Vagina (tissue), 2 donors: Measurements from ENCODE around the gene CREB5. TPM values are rescaled to one million over a fixed set of nuclear protein-coding genes. Genes with fewer than 3 reads are reported as not detected.

ENCODE experiments used
- DNase-seq, 2 donors: peaks; one replicate each; pipeline ENCODE4 v3.0.0-alpha.2; 2017; ENCODE audit errors: extremely low spot score in 2 of 2
- H3K27ac ChIP-seq: fragments of 200-600 bp; sonication (generic); one replicate; pipeline ENCODE4 v1.5.1; 2019
- H3K27me3 ChIP-seq: fragments of 200-600 bp; sonication (generic); one replicate; pipeline ENCODE4 v1.5.1; 2019
- H3K36me3 ChIP-seq, 2 donors: fragments of 200-600 bp; sonication (generic); one replicate each; pipeline ENCODE4 v1.5.1; 2017 to 2019
- H3K4me1 ChIP-seq: fragments of 200-600 bp; sonication (generic); one replicate; pipeline ENCODE4 v1.5.1; 2019
- H3K4me3 ChIP-seq, 2 donors: fragments of 200-600 bp; sonication (generic); 1 replicate in 1 of 2; 2 replicates in 1 of 2; pipeline ENCODE4 v1.5.1; 2016 to 2019
- H3K9me3 ChIP-seq: fragments of 200-600 bp; sonication (generic); one replicate; pipeline ENCODE4 v1.5.1; 2019
- CTCF ChIP-seq, 3 experiments: fragments of 450-650 bp in 2 of 3; fragments of 200-600 bp in 1 of 3; sonication (generic) in 1 of 3; IDR thresholded peaks; one replicate each; pipeline ENCODE4 v1.5.1; 2017 to 2019; ENCODE audit warnings: antibody characterized with exemption in 3 of 3, mild to moderate bottlenecking in 2 of 3, moderate library complexity in 2 of 3
- POLR2A ChIP-seq, 2 donors: fragments of 450-650 bp; IDR thresholded peaks; one replicate each; pipeline ENCODE4 v1.6.1; 2017; ENCODE audit warnings: antibody characterized with exemption in 2 of 2, mild to moderate bottlenecking in 2 of 2, moderate library complexity in 2 of 2
- POLR2AphosphoS5 ChIP-seq, 2 donors: sonication (generic); formaldehyde crosslinking; IDR thresholded peaks; one replicate each; pipeline ENCODE4 v1.9.0; 2017; ENCODE audit warnings: antibody characterized with exemption in 2 of 2, mild to moderate bottlenecking in 2 of 2, low read depth in 1 of 2; ENCODE audit not compliant: insufficient read depth in 1 of 2
- intact Hi-C: fragments of 100-400 bp; cut with DNase I; formaldehyde crosslinking; loops from one replicate; pipeline ENCODE4 v1.15.1; 2023
- total RNA-seq: library from RNA; depleted of rRNA; stranded (reverse); fragments of >200 nt; gene quantifications from one replicate; pipeline ENCODE4 v1.2.3, GENCODE V29; 2016

The CREB5 gene
- total RNA-seq, 1 donor from 2014 or later: 23.1 TPM

DNA sequence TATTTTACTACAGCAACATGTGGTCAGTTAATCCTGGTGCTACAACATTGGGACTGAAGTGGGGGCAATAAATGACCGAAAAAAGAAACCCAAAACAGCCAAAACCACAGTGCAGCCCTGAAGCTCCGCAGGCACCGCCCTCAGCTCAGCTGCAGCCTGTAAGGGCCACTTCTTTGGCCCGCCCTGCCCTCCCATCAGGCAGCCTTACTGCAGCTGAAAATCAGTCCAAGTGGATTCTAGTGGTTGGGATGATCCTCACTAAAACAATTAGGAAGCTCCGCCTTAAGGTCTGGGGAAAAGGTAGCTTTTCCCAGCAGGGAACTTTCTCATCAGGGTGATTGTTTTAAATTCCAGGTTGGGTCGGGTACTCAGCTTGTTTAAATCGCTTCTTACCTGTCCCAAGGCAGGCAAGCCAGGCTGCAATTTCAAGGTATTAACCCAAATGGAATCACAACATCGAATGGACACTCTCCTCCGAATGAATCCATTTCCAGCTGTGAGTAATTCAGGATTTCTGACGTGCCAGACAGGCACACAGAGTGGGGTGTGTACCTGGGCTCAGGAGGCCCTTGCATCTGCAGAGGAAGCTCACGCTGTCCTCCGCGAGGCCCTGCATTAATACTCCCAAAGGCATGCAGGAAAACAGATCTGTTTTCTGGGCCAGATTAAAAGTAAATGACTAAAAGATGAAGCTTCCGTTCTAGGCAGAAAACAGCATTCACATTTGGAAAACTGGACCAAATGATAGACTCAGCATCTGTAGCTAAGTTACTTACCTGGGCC is 104.3 kb downstream of the CREB5 start:
- DNase-seq: no peak
- TF ChIP-seq CTCF (IDR thresholded peaks at IDR 0.05) (no peak), POLR2AphosphoS5 (IDR thresholded peaks at IDR 0.05; ENCODE audit: insufficient read depth in 1 of 2, low read depth in 1 of 2) (no peak), POLR2A (IDR thresholded peaks at IDR 0.05) (no peak)
- intact Hi-C loops: no loop called here
- Histone ChIP-seq H3K4me1 (peaks cover 7% of the 10 kb centered on the region), H3K9me3 (no peaks in the 10 kb centered on the region), H3K27ac (no peak overlapping the region), H3K27me3 (no peaks in the 10 kb centered on the region), H3K36me3 (no peaks in the 10 kb centered on the region), H3K4me3 (no peak overlapping the region)

GRCh38 chr7:28517206-28517605 is 104.9 kb downstream of the CREB5 start:
- Histone ChIP-seq H3K9me3 (no peaks in the 10 kb centered on the region), H3K27ac (no peak overlapping the region), H3K36me3 (no peaks in the 10 kb centered on the region), H3K4me3 (no peak overlapping the region), H3K4me1 (peaks cover 7% of the 10 kb centered on the region), H3K27me3 (no peaks in the 10 kb centered on the region)
- no peak for TF ChIP-seq POLR2A (IDR thresholded peaks at IDR 0.05)
- TF ChIP-seq POLR2AphosphoS5 (IDR thresholded peaks at IDR 0.05; ENCODE audit: insufficient read depth in 1 of 2, low read depth in 1 of 2): no peak
- DNase-seq: no peak
- intact Hi-C loops: no loop called here

GRCh38 chr7:28517606-28518005 is 105.3 kb downstream of the CREB5 start:
- no peak for DNase-seq
- no peaks in the 10 kb centered on the region for H3K36me3 ChIP-seq
- peaks cover 7% of the 10 kb centered on the region for H3K4me1 ChIP-seq

GRCh38 chr7:28520074-28521015 is 108.0 kb downstream of the CREB5 start:
- Histone ChIP-seq H3K4me3 (no peak overlapping the region), H3K27me3 (no peaks in the 10 kb centered on the region), H3K9me3 (no peaks in the 10 kb centered on the region), H3K36me3 (no peaks in the 10 kb centered on the region), H3K4me1 (peaks cover 7% of the 10 kb centered on the region), H3K27ac (no peak overlapping the region)
- no peak for TF ChIP-seq CTCF (IDR thresholded peaks at IDR 0.05)
- TF ChIP-seq POLR2AphosphoS5 (IDR thresholded peaks at IDR 0.05; ENCODE audit: insufficient read depth in 1 of 2, low read depth in 1 of 2): no peak
- TF ChIP-seq POLR2A (IDR thresholded peaks at IDR 0.05): no peak
- no peak for DNase-seq
- intact Hi-C loops: no loop called here

More at GRCh38 chr7:28517606-28518005, 105.3 kb downstream of the CREB5 start:
- no peak for TF ChIP-seq POLR2A (IDR thresholded peaks at IDR 0.05)
- TF ChIP-seq CTCF (IDR thresholded peaks at IDR 0.05): no peak
- no peak for TF ChIP-seq POLR2AphosphoS5 (IDR thresholded peaks at IDR 0.05; ENCODE audit: insufficient read depth in 1 of 2, low read depth in 1 of 2)
- intact Hi-C loops: no loop called here
- no peaks in the 10 kb centered on the region for H3K9me3 ChIP-seq
- H3K27me3 ChIP-seq: no peaks in the 10 kb centered on the region
- no peak overlapping the region for H3K27ac ChIP-seq
- no peak overlapping the region for H3K4me3 ChIP-seq

DNA sequence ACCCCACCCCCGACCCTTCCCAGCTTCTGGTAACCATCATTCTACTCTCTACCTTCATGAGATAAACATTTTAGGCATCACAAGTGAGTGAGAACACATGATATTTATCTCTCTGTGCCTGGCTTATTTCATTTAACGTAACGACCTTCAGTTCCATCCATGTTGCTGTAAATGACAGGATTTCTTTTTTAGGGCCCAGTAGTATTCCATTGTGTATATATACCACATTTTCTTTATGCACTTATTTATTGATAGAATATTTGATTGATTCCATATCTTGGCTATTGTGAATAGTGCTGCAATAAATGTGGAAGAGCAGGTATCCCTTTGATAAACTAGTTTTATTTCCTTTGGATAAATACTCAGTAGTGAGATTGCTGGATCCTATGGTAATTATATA is 112.7 kb downstream of the CREB5 start:
- H3K4me3 ChIP-seq: no peak overlapping the region

More for the DNA sequence above, 112.7 kb downstream of the CREB5 start:
- intact Hi-C loops: no loop called here
- no peak for DNase-seq
- Histone ChIP-seq H3K27me3 (no peaks in the 10 kb centered on the region), H3K27ac (no peak overlapping the region), H3K36me3 (no peaks in the 10 kb centered on the region), H3K9me3 (no peaks in the 10 kb centered on the region), H3K4me1 (peaks cover 7% of the 10 kb centered on the region)
- TF ChIP-seq CTCF (IDR thresholded peaks at IDR 0.05) (no peak), POLR2AphosphoS5 (IDR thresholded peaks at IDR 0.05; ENCODE audit: insufficient read depth in 1 of 2, low read depth in 1 of 2) (no peak), POLR2A (IDR thresholded peaks at IDR 0.05) (no peak)
